LNCAP (cell line): ENCODE results near the gene MICALL2.

Source experiments
- TF ChIP-seq, protein P1 (sequence below): fragments of 450-650 bp; IDR thresholded peaks from 2 replicates; pipeline ENCODE4 v1.5.1; 2017; ENCODE audit warnings: mild to moderate bottlenecking

The MICALL2 gene

DNA sequence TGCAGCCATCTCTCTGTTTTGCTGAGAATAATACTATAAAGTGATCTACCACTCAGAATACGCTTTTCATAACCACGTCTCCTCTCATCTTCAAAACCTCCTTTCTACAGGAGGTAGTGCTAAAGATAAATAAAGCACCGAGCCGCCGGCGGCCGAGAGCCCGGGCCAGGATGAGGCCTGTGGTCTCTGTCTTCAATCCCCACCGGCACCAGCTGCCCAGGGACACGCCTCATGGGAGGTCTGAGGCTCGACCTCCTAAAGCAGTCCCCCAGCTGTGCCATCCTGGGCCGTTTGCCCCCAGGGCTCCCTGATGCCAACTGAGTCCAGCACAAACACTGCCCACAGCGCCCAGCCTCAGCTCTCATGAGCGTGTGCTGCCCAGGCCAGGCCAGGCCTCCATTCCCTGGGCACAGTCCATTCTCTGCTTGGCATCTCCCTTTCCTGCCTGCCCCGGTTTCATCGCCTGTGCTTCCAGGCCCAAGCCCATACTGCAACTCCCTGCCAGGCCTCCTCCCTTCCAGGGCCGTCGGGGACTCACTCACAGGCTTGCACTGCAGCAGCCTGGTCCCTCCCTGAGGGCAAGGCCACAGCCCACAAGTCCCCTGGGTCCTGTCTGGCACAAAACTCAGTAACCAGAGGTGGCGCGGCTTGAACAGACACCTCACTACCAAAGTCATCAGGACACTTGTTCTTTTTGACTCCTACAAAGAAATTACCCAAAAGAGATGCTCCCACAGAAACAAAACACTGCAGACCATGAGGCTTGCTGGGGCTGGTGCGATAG is 42.4 kb upstream of the MICALL2 start:
- TF ChIP-seq, protein P1, sequence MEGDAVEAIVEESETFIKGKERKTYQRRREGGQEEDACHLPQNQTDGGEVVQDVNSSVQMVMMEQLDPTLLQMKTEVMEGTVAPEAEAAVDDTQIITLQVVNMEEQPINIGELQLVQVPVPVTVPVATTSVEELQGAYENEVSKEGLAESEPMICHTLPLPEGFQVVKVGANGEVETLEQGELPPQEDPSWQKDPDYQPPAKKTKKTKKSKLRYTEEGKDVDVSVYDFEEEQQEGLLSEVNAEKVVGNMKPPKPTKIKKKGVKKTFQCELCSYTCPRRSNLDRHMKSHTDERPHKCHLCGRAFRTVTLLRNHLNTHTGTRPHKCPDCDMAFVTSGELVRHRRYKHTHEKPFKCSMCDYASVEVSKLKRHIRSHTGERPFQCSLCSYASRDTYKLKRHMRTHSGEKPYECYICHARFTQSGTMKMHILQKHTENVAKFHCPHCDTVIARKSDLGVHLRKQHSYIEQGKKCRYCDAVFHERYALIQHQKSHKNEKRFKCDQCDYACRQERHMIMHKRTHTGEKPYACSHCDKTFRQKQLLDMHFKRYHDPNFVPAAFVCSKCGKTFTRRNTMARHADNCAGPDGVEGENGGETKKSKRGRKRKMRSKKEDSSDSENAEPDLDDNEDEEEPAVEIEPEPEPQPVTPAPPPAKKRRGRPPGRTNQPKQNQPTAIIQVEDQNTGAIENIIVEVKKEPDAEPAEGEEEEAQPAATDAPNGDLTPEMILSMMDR, result no peak

- TF ChIP-seq, protein P1, result no peak
These were observed 41.0 kb upstream of the MICALL2 start for GRCh38 chr7:1500064-1500807.

DNA sequence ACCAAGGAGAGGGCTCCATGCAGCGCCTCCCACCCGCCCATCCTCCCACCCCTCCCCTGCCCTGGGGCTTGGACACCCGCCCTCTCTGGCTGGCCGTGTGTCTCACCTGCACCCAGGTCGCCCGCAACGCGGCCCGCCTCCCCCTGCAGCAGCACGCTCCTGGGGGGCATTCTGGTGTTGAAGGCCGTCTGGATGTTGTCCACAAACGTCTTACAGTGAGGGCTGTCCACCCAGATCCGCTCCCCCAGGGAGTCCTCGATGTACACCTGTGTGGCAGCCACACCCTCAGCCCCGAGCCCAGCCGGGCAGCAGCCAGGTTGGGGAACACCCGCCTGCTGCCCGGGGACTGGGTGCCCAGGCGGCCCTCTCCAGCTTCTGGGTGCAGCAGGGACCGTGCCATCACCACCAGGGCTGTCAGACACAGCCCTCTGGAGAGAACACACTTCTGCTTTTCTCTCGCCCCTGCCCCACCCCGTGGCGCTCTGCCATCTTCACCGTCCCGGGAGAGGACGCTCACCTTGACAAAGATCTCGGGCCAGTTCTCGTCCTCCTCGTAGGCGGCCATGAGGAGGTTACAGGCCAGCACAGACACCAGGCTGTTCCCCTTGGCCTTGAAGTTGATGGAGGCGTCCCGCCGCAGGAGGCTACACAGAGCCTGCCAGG is 40.2 kb upstream of the MICALL2 start:
- TF ChIP-seq, protein P1, result no peak

GRCh38 chr7:1498370-1499305 is 39.4 kb upstream of the MICALL2 start:
- TF ChIP-seq, protein P1, result no peak

GRCh38 chr7:1497293-1497927 is 38.1 kb upstream of the MICALL2 start:
- TF ChIP-seq, protein P1, result no peak

GRCh38 chr7:1496531-1497292 is 37.4 kb upstream of the MICALL2 start:
- TF ChIP-seq, protein P1, result no peak
